ENCODE data around the gene ZDHHC4.

Gene ZDHHC4

DNA sequence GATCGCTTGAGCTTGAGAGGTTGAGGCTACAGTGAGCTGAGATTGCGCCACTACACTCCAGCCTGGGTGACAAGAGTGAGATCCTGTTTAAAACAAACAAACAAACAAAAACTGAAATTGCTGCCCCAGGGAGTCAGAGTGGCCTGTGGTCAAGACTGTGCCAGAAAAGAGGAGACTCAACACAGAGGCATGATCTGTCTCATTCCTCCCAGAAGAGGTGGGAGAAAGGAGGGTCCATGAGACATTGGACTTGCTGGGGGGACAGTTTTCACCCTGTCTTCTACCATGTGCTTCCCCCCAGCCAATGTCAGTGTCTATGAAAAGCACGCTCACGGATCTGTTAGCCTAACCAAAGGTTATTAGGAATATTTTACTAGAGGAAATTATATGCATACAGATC, 41.4 kb downstream of the ZDHHC4 start:
- no peaks in the 10 kb centered on the region for H3K9me3 ChIP-seq (ENCODE audit: control insufficient read depth in 5 of 5, low read length in 5 of 5)
- H3K36me3 ChIP-seq (ENCODE audit: control insufficient read depth in 5 of 5, insufficient read depth in 5 of 5, low read length in 5 of 5) = peaks cover 0 to 28% (median 16%) of the 10 kb centered on the region in 5 donors
- no peak overlapping the region for H3K4me3 ChIP-seq (ENCODE audit: low read depth in 1 of 5, low read length in 5 of 5)
- peaks cover 0 to 16% (median 13%) of the 10 kb centered on the region in 5 donors for H3K4me1 ChIP-seq (ENCODE audit: control insufficient read depth in 5 of 5, insufficient read depth in 5 of 5, low read length in 5 of 5)
- H3K27ac ChIP-seq (ENCODE audit: low read depth, low read length) = no peak overlapping the region
- H3K27me3 ChIP-seq (ENCODE audit: control insufficient read depth in 5 of 5, insufficient read depth in 4 of 5, low read length in 5 of 5) = peaks cover 0 to 27% (median 14%) of the 10 kb centered on the region in 5 donors
- no peak overlapping the region for H3K9ac ChIP-seq (ENCODE audit: low read length in 5 of 5)

DNA sequence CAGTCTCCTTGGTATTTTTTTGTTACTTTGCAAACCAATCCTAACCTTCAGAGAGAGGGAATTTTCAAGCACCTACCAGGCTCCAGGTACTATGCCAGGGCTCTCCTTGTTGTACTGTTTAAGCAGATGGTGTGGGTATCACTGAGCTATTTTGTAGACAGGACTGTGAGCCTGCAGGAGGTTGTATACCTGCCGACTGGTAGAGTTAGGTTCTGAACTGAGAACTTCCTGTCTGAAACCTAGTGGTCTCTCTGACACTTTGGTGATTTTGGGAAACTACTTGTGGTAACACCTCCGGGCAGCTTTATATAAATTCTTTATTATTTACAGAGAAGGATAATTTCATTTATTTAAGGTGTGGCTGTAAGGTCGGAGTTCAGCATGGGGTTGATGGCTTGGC, 42.7 kb downstream of the ZDHHC4 start:
- no peak overlapping the region for H3K27ac ChIP-seq (ENCODE audit: low read depth, low read length)
- peaks cover 0 to 34% (median 16%) of the 10 kb centered on the region in 5 donors for H3K36me3 ChIP-seq (ENCODE audit: control insufficient read depth in 5 of 5, insufficient read depth in 5 of 5, low read length in 5 of 5)
- no peak overlapping the region for H3K9ac ChIP-seq (ENCODE audit: low read length in 5 of 5)
- H3K27me3 ChIP-seq (ENCODE audit: control insufficient read depth in 5 of 5, insufficient read depth in 4 of 5, low read length in 5 of 5) = peaks cover 0 to 16% (median 4%) of the 10 kb centered on the region in 5 donors
- H3K4me3 ChIP-seq (ENCODE audit: low read depth in 1 of 5, low read length in 5 of 5) = no peak overlapping the region
- peaks cover 0 to 12% (median 10%) of the 10 kb centered on the region in 5 donors for H3K4me1 ChIP-seq (ENCODE audit: control insufficient read depth in 5 of 5, insufficient read depth in 5 of 5, low read length in 5 of 5)
- no peaks in the 10 kb centered on the region for H3K9me3 ChIP-seq (ENCODE audit: control insufficient read depth in 5 of 5, low read length in 5 of 5)

DNA sequence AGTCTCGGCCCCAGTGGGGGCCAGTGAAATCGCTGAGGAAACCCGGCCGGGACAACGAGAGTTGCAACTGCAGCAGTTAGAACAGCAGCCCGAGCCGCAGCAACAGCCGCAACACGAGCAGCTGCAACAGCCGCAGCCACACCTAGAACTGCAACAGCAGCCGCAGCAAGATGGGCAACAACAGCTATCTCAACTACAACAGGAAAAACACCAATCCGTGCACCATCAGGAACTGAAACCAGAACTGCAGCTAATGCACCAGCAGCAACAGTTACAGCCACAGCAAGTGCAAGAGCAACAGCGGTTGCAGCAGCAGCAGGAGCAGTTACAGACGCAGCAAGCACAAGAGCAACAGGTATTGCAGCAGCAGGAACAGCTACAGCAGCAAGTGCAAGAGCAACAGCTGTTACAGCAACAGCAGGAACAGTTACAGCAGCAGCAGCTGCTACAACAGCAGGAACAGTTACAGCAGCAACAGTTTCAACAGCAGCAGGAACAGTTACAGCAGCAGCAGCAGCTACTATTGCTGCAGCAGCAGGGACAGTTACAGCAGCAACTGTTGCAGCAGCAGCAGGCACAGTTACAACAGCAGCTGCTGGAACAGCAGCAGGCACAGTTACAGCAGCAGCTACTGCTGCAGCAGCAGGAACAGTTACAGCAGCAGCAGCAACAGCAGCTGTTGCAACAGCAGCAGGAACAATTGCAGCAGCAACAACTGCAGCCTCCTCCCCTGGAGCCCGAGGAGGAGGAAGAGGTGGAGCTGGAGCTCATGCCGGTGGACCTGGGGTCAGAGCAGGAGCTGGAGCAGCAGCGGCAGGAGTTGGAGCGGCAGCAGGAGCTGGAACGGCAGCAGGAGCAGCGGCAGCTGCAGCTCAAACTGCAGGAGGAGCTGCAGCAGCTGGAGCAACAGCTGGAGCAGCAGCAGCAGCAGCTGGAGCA, 44.2 kb downstream of the ZDHHC4 start:
- H3K27me3 ChIP-seq (ENCODE audit: control insufficient read depth in 5 of 5, insufficient read depth in 4 of 5, low read length in 5 of 5) = peaks cover 0 to 8% (median 0%) of the 10 kb centered on the region in 5 donors
- peaks cover 0 to 34% (median 16%) of the 10 kb centered on the region in 5 donors for H3K36me3 ChIP-seq (ENCODE audit: control insufficient read depth in 5 of 5, insufficient read depth in 5 of 5, low read length in 5 of 5)
- H3K27ac ChIP-seq (ENCODE audit: low read depth, low read length) = no peak overlapping the region
- peaks cover 0 to 3% (median 0%) of the 10 kb centered on the region in 5 donors for H3K4me1 ChIP-seq (ENCODE audit: control insufficient read depth in 5 of 5, insufficient read depth in 5 of 5, low read length in 5 of 5)
- H3K9ac ChIP-seq (ENCODE audit: low read length in 5 of 5) = no peak overlapping the region
- no peaks in the 10 kb centered on the region for H3K9me3 ChIP-seq (ENCODE audit: control insufficient read depth in 5 of 5, low read length in 5 of 5)
- H3K4me3 ChIP-seq (ENCODE audit: low read depth in 1 of 5, low read length in 5 of 5) = no peak overlapping the region

GRCh38 chr7:6622134-6622710, 45.0 kb downstream of the ZDHHC4 start:
- Histone ChIP-seq H3K27ac (ENCODE audit: low read depth, low read length) (no peak overlapping the region), H3K27me3 (ENCODE audit: control insufficient read depth in 5 of 5, insufficient read depth in 4 of 5, low read length in 5 of 5) (peaks cover 0 to 1% (median 0%) of the 10 kb centered on the region in 5 donors), H3K9ac (ENCODE audit: low read length in 5 of 5) (no peak overlapping the region), H3K36me3 (ENCODE audit: control insufficient read depth in 5 of 5, insufficient read depth in 5 of 5, low read length in 5 of 5) (peaks cover 0 to 33% (median 16%) of the 10 kb centered on the region in 5 donors), H3K4me1 (ENCODE audit: control insufficient read depth in 5 of 5, insufficient read depth in 5 of 5, low read length in 5 of 5) (no peaks in the 10 kb centered on the region), H3K9me3 (ENCODE audit: control insufficient read depth in 5 of 5, low read length in 5 of 5) (no peaks in the 10 kb centered on the region), H3K4me3 (ENCODE audit: low read depth in 1 of 5, low read length in 5 of 5) (no peak overlapping the region)

DNA sequence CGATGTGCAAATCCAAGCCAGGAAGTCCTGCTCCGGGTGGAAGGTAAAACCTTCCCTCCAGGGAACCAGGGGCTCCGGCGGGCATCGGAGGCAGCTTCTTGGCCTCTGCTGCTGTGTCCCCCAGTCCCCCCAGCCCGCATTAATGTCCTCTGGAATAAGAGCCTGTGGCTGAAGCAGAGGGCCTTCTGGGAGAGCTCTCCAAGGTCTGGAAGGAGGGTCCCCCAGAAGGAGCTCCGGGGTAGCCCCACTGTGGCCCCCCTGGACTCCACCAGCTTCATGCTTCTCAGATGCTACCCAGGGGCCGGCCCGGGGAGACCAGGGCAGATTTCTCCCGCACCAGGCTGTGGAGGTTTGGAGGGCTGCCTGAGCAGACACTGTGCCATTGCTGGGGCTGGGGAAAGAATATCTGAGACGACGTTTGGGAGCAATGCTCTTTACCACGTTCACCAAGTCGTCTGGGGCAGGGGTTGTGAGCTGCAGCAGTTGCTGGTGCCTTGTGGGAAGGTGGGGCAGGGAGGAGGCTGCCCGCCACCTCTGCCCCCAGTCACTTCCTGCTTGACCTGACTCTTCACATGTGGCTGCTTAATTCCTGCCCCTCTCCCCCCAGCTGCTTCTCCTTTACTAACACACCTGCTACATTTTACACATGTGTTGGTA, 46.5 kb downstream of the ZDHHC4 start:
- H3K9me3 ChIP-seq (ENCODE audit: control insufficient read depth in 5 of 5, low read length in 5 of 5) = no peaks in the 10 kb centered on the region
- H3K27ac ChIP-seq (ENCODE audit: low read depth, low read length) = no peak overlapping the region
- no peak overlapping the region for H3K4me3 ChIP-seq (ENCODE audit: low read depth in 1 of 5, low read length in 5 of 5)
- no peaks in the 10 kb centered on the region for H3K4me1 ChIP-seq (ENCODE audit: control insufficient read depth in 5 of 5, insufficient read depth in 5 of 5, low read length in 5 of 5)
- peaks cover 0 to 28% (median 16%) of the 10 kb centered on the region in 5 donors for H3K36me3 ChIP-seq (ENCODE audit: control insufficient read depth in 5 of 5, insufficient read depth in 5 of 5, low read length in 5 of 5)
- no peak overlapping the region for H3K9ac ChIP-seq (ENCODE audit: low read length in 5 of 5)
- H3K27me3 ChIP-seq (ENCODE audit: control insufficient read depth in 5 of 5, insufficient read depth in 4 of 5, low read length in 5 of 5) = no peaks in the 10 kb centered on the region

GRCh38 chr7:6624246-6624611, 47.0 kb downstream of the ZDHHC4 start:
- no peak overlapping the region for H3K4me3 ChIP-seq (ENCODE audit: low read depth in 1 of 5, low read length in 5 of 5)
- H3K36me3 ChIP-seq (ENCODE audit: control insufficient read depth in 5 of 5, insufficient read depth in 5 of 5, low read length in 5 of 5) = peaks cover 0 to 28% (median 16%) of the 10 kb centered on the region in 5 donors
- no peaks in the 10 kb centered on the region for H3K27me3 ChIP-seq (ENCODE audit: control insufficient read depth in 5 of 5, insufficient read depth in 4 of 5, low read length in 5 of 5)
- no peaks in the 10 kb centered on the region for H3K9me3 ChIP-seq (ENCODE audit: control insufficient read depth in 5 of 5, low read length in 5 of 5)
- no peak overlapping the region for H3K27ac ChIP-seq (ENCODE audit: low read depth, low read length)
- H3K4me1 ChIP-seq (ENCODE audit: control insufficient read depth in 5 of 5, insufficient read depth in 5 of 5, low read length in 5 of 5) = no peaks in the 10 kb centered on the region
- no peak overlapping the region for H3K9ac ChIP-seq (ENCODE audit: low read length in 5 of 5)

- no peaks in the 10 kb centered on the region for H3K4me1 ChIP-seq (ENCODE audit: control insufficient read depth in 5 of 5, insufficient read depth in 5 of 5, low read length in 5 of 5)
- peaks cover 0 to 11% (median 4%) of the 10 kb centered on the region in 5 donors for H3K36me3 ChIP-seq (ENCODE audit: control insufficient read depth in 5 of 5, insufficient read depth in 5 of 5, low read length in 5 of 5)
- H3K9me3 ChIP-seq (ENCODE audit: control insufficient read depth in 5 of 5, low read length in 5 of 5) = no peaks in the 10 kb centered on the region
- H3K4me3 ChIP-seq (ENCODE audit: low read depth in 1 of 5, low read length in 5 of 5) = no peak overlapping the region
- H3K27me3 ChIP-seq (ENCODE audit: control insufficient read depth in 5 of 5, insufficient read depth in 4 of 5, low read length in 5 of 5) = peaks cover 0 to 3% (median 0%) of the 10 kb centered on the region in 5 donors
- no peak overlapping the region for H3K9ac ChIP-seq (ENCODE audit: low read length in 5 of 5)
- H3K27ac ChIP-seq (ENCODE audit: low read depth, low read length) = no peak overlapping the region
Observed at GRCh38 chr7:6628045-6628444, 50.8 kb downstream of the ZDHHC4 start.

GRCh38 chr7:6630007-6630849, 53.0 kb downstream of the ZDHHC4 start:
- Histone ChIP-seq H3K9ac (ENCODE audit: low read length in 5 of 5) (no peak overlapping the region), H3K27ac (ENCODE audit: low read depth, low read length) (no peak overlapping the region), H3K4me1 (ENCODE audit: control insufficient read depth in 5 of 5, insufficient read depth in 5 of 5, low read length in 5 of 5) (no peaks in the 10 kb centered on the region), H3K9me3 (ENCODE audit: control insufficient read depth in 5 of 5, low read length in 5 of 5) (no peaks in the 10 kb centered on the region), H3K27me3 (ENCODE audit: control insufficient read depth in 5 of 5, insufficient read depth in 4 of 5, low read length in 5 of 5) (peaks cover 0 to 3% (median 0%) of the 10 kb centered on the region in 5 donors), H3K36me3 (ENCODE audit: control insufficient read depth in 5 of 5, insufficient read depth in 5 of 5, low read length in 5 of 5) (no peaks in the 10 kb centered on the region), H3K4me3 (ENCODE audit: low read depth in 1 of 5, low read length in 5 of 5) (no peak overlapping the region)

DNA sequence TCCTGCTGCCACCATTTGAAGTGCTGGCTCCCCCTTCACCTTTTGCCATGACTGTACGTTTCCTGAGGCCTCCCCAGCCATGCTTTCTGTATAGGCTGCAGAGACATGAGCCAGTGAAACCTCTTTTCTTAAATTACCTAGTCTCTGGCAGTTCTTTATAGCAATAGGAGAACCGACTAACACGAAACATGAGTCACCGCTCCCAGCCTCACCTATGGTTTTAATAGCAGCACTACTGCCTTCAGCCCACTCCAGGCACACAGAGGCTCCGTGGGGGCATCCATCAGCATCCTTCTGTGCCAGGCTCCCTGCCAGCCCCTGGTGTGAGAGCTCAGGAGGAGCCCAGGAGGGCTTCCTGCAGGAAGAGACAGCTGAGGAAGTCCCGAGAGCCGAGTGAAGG, 54.4 kb downstream of the ZDHHC4 start:
- H3K27me3 ChIP-seq (ENCODE audit: control insufficient read depth in 5 of 5, insufficient read depth in 4 of 5, low read length in 5 of 5) = peaks cover 0 to 3% (median 0%) of the 10 kb centered on the region in 5 donors
- no peak overlapping the region for H3K4me3 ChIP-seq (ENCODE audit: low read depth in 1 of 5, low read length in 5 of 5)
- no peaks in the 10 kb centered on the region for H3K36me3 ChIP-seq (ENCODE audit: control insufficient read depth in 5 of 5, insufficient read depth in 5 of 5, low read length in 5 of 5)
- H3K9ac ChIP-seq (ENCODE audit: low read length in 5 of 5) = no peak overlapping the region
- H3K4me1 ChIP-seq (ENCODE audit: control insufficient read depth in 5 of 5, insufficient read depth in 5 of 5, low read length in 5 of 5) = peaks cover 0 to 6% (median 5%) of the 10 kb centered on the region in 5 donors
- no peaks in the 10 kb centered on the region for H3K9me3 ChIP-seq (ENCODE audit: control insufficient read depth in 5 of 5, low read length in 5 of 5)
- H3K27ac ChIP-seq (ENCODE audit: low read depth, low read length) = no peak overlapping the region
